Liver (tissue), 9 donors: ENCODE results near the gene TMEM129. TPM values are rescaled to one million over a fixed set of nuclear protein-coding genes. Genes with fewer than 3 reads are reported as not detected.

Experiments used
- DNase-seq: peaks from one replicate; pipeline ENCODE4 v3.0.0-alpha.2; 2017; ENCODE audit warnings: low spot score
- H3K27ac ChIP-seq, 2 donors: one replicate each; pipeline ENCODE4 v1.7.0; 2013; ENCODE audit warnings: inconsistent platforms in 2 of 2, low read length in 2 of 2, control low read depth in 1 of 2, low read depth in 1 of 2, mild to moderate bottlenecking in 1 of 2
- H3K27me3 ChIP-seq, 4 donors: one replicate each; pipeline versions ENCODE4 v1.6.1 to v1.7.0; 2013; ENCODE audit warnings: low read length in 3 of 4, inconsistent platforms in 1 of 4, mild to moderate bottlenecking in 1 of 4, moderate library complexity in 1 of 4; ENCODE audit not compliant: control insufficient read depth in 4 of 4, insufficient read depth in 4 of 4
- H3K36me3 ChIP-seq, 4 donors: one replicate each; pipeline versions ENCODE4 v1.6.1 to v1.7.0; 2013; ENCODE audit warnings: low read length in 3 of 4, mild to moderate bottlenecking in 3 of 4, low read depth in 1 of 4, moderate library complexity in 1 of 4; ENCODE audit not compliant: control insufficient read depth in 4 of 4, insufficient read depth in 3 of 4
- H3K4me1 ChIP-seq, 4 donors: one replicate each; pipeline versions ENCODE4 v1.6.1 to v1.7.0; 2013; ENCODE audit warnings: low read length in 3 of 4, mild to moderate bottlenecking in 3 of 4, moderate library complexity in 1 of 4; ENCODE audit not compliant: control insufficient read depth in 4 of 4, insufficient read depth in 4 of 4
- H3K4me3 ChIP-seq, 3 donors: one replicate each; pipeline versions ENCODE4 v1.6.1 to v1.7.0; 2013; ENCODE audit warnings: low read length in 3 of 3, control low read depth in 1 of 3, low read depth in 1 of 3, mild to moderate bottlenecking in 1 of 3
- H3K9ac ChIP-seq, 2 donors: one replicate each; pipeline ENCODE4 v1.7.0; 2013; ENCODE audit warnings: low read length in 2 of 2, mild to moderate bottlenecking in 2 of 2, moderate library complexity in 2 of 2, control low read depth in 1 of 2, low read depth in 1 of 2
- H3K9me3 ChIP-seq, 4 donors: one replicate each; pipeline versions ENCODE4 v1.6.1 to v1.7.0; 2013; ENCODE audit warnings: low read length in 3 of 4; ENCODE audit not compliant: control insufficient read depth in 4 of 4
- CTCF ChIP-seq: fragments of 150-350 bp; IDR thresholded peaks from 2 replicates; pipeline ENCODE4 v1.5.1; 2017; ENCODE audit warnings: improper control_type of control experiment, low read depth, low read length; ENCODE audit not compliant: missing input control
- EGR1 ChIP-seq, 2 donors: IDR thresholded peaks; 2 replicates each; pipeline ENCODE4 v1.6.1; 2016 to 2018; ENCODE audit warnings: antibody characterized with exemption in 2 of 2, low read depth in 2 of 2
- FOXA1 ChIP-seq: IDR thresholded peaks from 2 replicates; pipeline ENCODE4 v1.6.1; 2016; ENCODE audit warnings: antibody characterized with exemption
- FOXA2 ChIP-seq: IDR thresholded peaks from 2 replicates; pipeline ENCODE4 v1.6.1; 2016; ENCODE audit warnings: antibody characterized with exemption
- GABPA ChIP-seq, 2 donors: IDR thresholded peaks in 1 of 2; conservative IDR thresholded peaks in 1 of 2; 2 replicates each; pipeline ENCODE4 v1.6.1; 2016; ENCODE audit warnings: antibody characterized with exemption in 2 of 2, mild to moderate bottlenecking in 1 of 2, moderate library complexity in 1 of 2
- HNF4A ChIP-seq, 2 donors: conservative IDR thresholded peaks; 2 replicates each; pipeline ENCODE4 v1.6.1; 2016; ENCODE audit warnings: antibody characterized with exemption in 2 of 2, mild to moderate bottlenecking in 2 of 2
- HNF4G ChIP-seq: IDR thresholded peaks from 2 replicates; pipeline ENCODE4 v1.6.1; 2016; ENCODE audit warnings: antibody characterized with exemption
- JUND ChIP-seq, 2 donors: IDR thresholded peaks; 2 replicates each; pipeline ENCODE4 v1.6.1; 2016; ENCODE audit warnings: antibody characterized with exemption in 2 of 2
- MAX ChIP-seq: IDR thresholded peaks from 2 replicates; pipeline ENCODE4 v1.6.1; 2016; ENCODE audit warnings: antibody characterized with exemption
- NR2F2 ChIP-seq: IDR thresholded peaks from 2 replicates; pipeline ENCODE4 v1.6.1; 2016; ENCODE audit warnings: antibody characterized with exemption
- RAD21 ChIP-seq, 2 donors: IDR thresholded peaks; 2 replicates each; pipeline ENCODE4 v1.6.1; 2016; ENCODE audit warnings: antibody characterized with exemption in 2 of 2, mild to moderate bottlenecking in 2 of 2
- RXRA ChIP-seq, 2 donors: IDR thresholded peaks; 2 replicates each; pipeline ENCODE4 v1.6.1; 2017 to 2018; ENCODE audit warnings: antibody characterized with exemption in 2 of 2, mild to moderate bottlenecking in 1 of 2
- SP1 ChIP-seq: IDR thresholded peaks from 2 replicates; pipeline ENCODE4 v1.6.1; 2018; ENCODE audit warnings: antibody characterized with exemption, mild to moderate bottlenecking
- TAF1 ChIP-seq: conservative IDR thresholded peaks from 2 replicates; pipeline ENCODE4 v1.6.1; 2016; ENCODE audit warnings: antibody characterized with exemption, mild to moderate bottlenecking
- YY1 ChIP-seq: IDR thresholded peaks from 2 replicates; pipeline ENCODE4 v1.6.1; 2016; ENCODE audit warnings: antibody characterized with exemption, mild to moderate bottlenecking
- WGBS: extraction: QIAGEN DNeasy Blood & Tissue Kit; methylation state at CpG from one replicate; pipeline ENCODE4 v1.1.7; 2013; 5-methylcytosine and 5-hydroxymethylcytosine counted together
- polyA plus RNA-seq, 2 donors: library from polyadenylated mRNA; stranded (reverse) in 1 of 2; unstranded in 1 of 2; fragments of 200-250 nt in 1 of 2; fragments of >200 nt in 1 of 2; fragmentation: Nextera tagmentation in 1 of 2; extraction: Ambion mirVana in 1 of 2; gene quantifications; one replicate each; pipeline versions ENCODE4 v1.2.1 to v1.2.3, GENCODE V29; 2013 to 2015
- total RNA-seq, 2 donors: library from RNA; depleted of rRNA; stranded (reverse); fragments of >200 nt; gene quantifications; one replicate each; pipeline ENCODE4 v1.2.3, GENCODE V29; 2014
- TF ChIP-seq, protein P1 (sequence below): IDR thresholded peaks from 2 replicates; pipeline ENCODE4 v1.6.1; 2016; ENCODE audit warnings: antibody characterized with exemption
- TF ChIP-seq, protein P2 (sequence below): IDR thresholded peaks from 2 replicates; pipeline ENCODE4 v1.6.1; 2016; ENCODE audit warnings: antibody characterized with exemption, mild to moderate bottlenecking
- donor health status: healthy.
- donor health status: healthy.
- donor health status: healthy.
- donor health status: healthy.
- donor health status: healthy.

TMEM129 gene
- total and polyA plus RNA-seq, 4 donors = 12.2 to 37.0 (median 21.8) TPM

DNA sequence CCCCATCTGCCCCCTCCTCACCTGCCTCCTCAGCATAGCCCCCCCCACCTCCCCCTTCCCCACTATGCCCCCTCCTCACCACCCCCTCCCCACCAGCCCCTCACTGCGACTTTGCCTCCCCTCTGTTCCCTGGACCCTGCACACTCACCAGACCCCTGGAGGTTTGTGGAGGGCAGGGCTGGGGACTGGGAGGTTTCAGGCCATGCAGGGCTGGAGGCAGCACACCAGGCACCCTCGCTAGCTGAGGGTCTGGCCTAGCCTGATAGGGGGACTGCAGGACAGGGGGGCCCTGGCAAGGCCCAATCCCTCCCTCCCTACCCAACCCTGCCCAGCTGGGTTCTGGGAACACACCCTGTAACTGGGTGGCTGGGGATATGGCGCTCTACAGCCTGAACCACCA is 28.2 kb upstream of the TMEM129 start:
- no peak overlapping the region for H3K9ac ChIP-seq
- H3K27ac ChIP-seq = no peak overlapping the region
- H3K36me3 ChIP-seq = no peaks in the 10 kb centered on the region
- H3K4me3 ChIP-seq = no peak overlapping the region
- H3K9me3 ChIP-seq = no peaks in the 10 kb centered on the region
- DNase-seq = no peak
- H3K27me3 ChIP-seq = no peaks in the 10 kb centered on the region
- TF ChIP-seq NR2F2 = no peak
- TF ChIP-seq, protein P1, sequence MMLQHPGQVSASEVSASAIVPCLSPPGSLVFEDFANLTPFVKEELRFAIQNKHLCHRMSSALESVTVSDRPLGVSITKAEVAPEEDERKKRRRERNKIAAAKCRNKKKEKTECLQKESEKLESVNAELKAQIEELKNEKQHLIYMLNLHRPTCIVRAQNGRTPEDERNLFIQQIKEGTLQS = no peak
- TF ChIP-seq, protein P2, sequence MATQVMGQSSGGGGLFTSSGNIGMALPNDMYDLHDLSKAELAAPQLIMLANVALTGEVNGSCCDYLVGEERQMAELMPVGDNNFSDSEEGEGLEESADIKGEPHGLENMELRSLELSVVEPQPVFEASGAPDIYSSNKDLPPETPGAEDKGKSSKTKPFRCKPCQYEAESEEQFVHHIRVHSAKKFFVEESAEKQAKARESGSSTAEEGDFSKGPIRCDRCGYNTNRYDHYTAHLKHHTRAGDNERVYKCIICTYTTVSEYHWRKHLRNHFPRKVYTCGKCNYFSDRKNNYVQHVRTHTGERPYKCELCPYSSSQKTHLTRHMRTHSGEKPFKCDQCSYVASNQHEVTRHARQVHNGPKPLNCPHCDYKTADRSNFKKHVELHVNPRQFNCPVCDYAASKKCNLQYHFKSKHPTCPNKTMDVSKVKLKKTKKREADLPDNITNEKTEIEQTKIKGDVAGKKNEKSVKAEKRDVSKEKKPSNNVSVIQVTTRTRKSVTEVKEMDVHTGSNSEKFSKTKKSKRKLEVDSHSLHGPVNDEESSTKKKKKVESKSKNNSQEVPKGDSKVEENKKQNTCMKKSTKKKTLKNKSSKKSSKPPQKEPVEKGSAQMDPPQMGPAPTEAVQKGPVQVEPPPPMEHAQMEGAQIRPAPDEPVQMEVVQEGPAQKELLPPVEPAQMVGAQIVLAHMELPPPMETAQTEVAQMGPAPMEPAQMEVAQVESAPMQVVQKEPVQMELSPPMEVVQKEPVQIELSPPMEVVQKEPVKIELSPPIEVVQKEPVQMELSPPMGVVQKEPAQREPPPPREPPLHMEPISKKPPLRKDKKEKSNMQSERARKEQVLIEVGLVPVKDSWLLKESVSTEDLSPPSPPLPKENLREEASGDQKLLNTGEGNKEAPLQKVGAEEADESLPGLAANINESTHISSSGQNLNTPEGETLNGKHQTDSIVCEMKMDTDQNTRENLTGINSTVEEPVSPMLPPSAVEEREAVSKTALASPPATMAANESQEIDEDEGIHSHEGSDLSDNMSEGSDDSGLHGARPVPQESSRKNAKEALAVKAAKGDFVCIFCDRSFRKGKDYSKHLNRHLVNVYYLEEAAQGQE = no peak
- TF ChIP-seq JUND (IDR thresholded peaks at IDR 0.05) = no peak
- TF ChIP-seq MAX = no peak
- TF ChIP-seq CTCF = no peak
- no peak for TF ChIP-seq SP1
- TF ChIP-seq FOXA1 = no peak
- no peak for TF ChIP-seq RXRA (IDR thresholded peaks at IDR 0.05)
- TF ChIP-seq TAF1 = no peak
- no peak for TF ChIP-seq FOXA2
- 76% methylated on average over 3 of the region's 3 CpGs for WGBS
- H3K4me1 ChIP-seq = peaks cover 8 to 28% (median 17%) of the 10 kb centered on the region in 4 donors

DNA sequence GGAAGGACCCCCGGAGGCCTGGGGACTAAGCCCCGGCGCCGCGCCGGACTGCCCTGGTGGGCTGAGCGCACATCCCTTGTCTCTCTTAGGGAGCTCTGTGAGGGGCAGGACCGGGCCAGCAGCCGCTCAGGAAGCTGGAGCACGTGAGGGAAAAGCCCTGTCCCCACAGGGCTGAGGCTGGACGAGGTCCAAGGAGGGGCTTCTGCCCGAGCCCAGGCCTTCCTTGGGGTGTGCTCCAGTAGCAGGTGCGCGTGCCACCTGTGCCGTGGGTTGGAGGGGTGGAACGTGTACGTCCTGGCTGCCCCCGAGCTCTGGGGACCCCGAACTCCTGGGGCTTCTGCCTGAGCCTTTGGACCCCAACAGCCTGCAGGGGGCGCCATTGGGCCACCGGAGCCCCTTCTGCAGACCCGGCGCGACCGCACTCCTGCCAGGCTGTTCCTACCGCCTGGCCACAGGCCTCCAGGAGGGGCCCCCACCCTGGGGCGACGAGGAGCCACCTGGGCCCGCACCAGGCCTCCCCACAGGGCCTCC is 27.4 kb upstream of the TMEM129 start:
- Histone ChIP-seq H3K36me3 (no peaks in the 10 kb centered on the region), H3K9ac (no peak overlapping the region), H3K27me3 (no peaks in the 10 kb centered on the region), H3K4me3 (no peak overlapping the region), H3K27ac (no peak overlapping the region), H3K9me3 (no peaks in the 10 kb centered on the region), H3K4me1 (peaks cover 11 to 36% (median 21%) of the 10 kb centered on the region in 4 donors)
- peak; percentile 91 for DNase-seq
- 13% methylated on average over 29 of the region's 29 CpGs for WGBS
- TF ChIP-seq MAX (no peak), HNF4A (conservative IDR thresholded peaks at IDR 0.05) (no peak), FOXA2 (no peak), JUND (IDR thresholded peaks at IDR 0.05) (no peak), HNF4G (no peak), YY1 (no peak), SP1 (no peak), RXRA (IDR thresholded peaks at IDR 0.05) (no peak), TAF1 (no peak), GABPA (IDR thresholded peaks at IDR 0.05 in 1 of 2, conservative IDR thresholded peaks at IDR 0.05 in 1 of 2) (no peak), CTCF (peak; percentile 65), FOXA1 (no peak), RAD21 (IDR thresholded peaks at IDR 0.05) (peak; percentile 77 to 86), EGR1 (IDR thresholded peaks at IDR 0.05; ENCODE audit: low read depth in 2 of 2) (no peak)
- TF ChIP-seq, protein P1 = no peak
- TF ChIP-seq, protein P2 = no peak
